ENCODE measurements around the gene DNAJC17.

GRCh38 chr15:40855706-40856234 is 48.5 kb upstream of the DNAJC17 start:
- no peak for TF ChIP-seq CTCF (IDR thresholded peaks at IDR 0.05; ENCODE audit: poor library complexity)
- TF ChIP-seq EZH2 (IDR thresholded peaks at IDR 0.05; ENCODE audit: borderline replicate concordance), result no peak
- TF ChIP-seq EZH2phosphoT487 (IDR thresholded peaks at IDR 0.05; ENCODE audit: low read depth, severe bottlenecking, unreplicated experiment), result no peak

Measured in hepatocyte (in vitro differentiated cells).